Astrocyte of the cerebellum (primary cell): ENCODE data around the gene USP25.

ENCODE experiments used
- DNase-seq: peaks from one replicate; pipeline ENCODE4 v3.0.0-alpha.2; 2011; ENCODE audit warnings: low read depth
- H3K4me3 ChIP-seq: 2 replicates; pipeline ENCODE4 v1.5.1; 2011; ENCODE audit warnings: mild to moderate bottlenecking, low read depth, low read length, moderate library complexity
- CTCF ChIP-seq: IDR thresholded peaks from 2 replicates; pipeline ENCODE4 v1.5.1; 2012; ENCODE audit warnings: low read length, low read depth, moderate library complexity, mild to moderate bottlenecking; ENCODE audit errors: missing control alignments
- in situ Hi-C: cut with HindIII; loops from 2 replicates; pipeline ENCODE4 v1.10.0; 2017; ENCODE audit warnings: low sequenced_read_pairs

USP25 gene

GRCh38 chr21:15688016-15688415 is 41.8 kb upstream of the USP25 start:
- in situ Hi-C loops: no loop called here
- H3K4me3 ChIP-seq: no peak overlapping the region
- no peak for DNase-seq
- TF ChIP-seq CTCF: no peak

- H3K4me3 ChIP-seq: no peak overlapping the region
- TF ChIP-seq CTCF: no peak
- in situ Hi-C loops: no loop called here
- DNase-seq: no peak
Measured at GRCh38 chr21:15688809-15689208, 41.0 kb upstream of the USP25 start.

- no peak for TF ChIP-seq CTCF
- in situ Hi-C loops: no loop called here
- no peak for DNase-seq
- H3K4me3 ChIP-seq: no peak overlapping the region
Measured at GRCh38 chr21:15692711-15693110, 37.1 kb upstream of the USP25 start.

GRCh38 chr21:15695241-15695640 is 34.5 kb upstream of the USP25 start:
- in situ Hi-C loops: no loop called here
- H3K4me3 ChIP-seq: no peak overlapping the region
- DNase-seq: no peak
- no peak for TF ChIP-seq CTCF

DNA sequence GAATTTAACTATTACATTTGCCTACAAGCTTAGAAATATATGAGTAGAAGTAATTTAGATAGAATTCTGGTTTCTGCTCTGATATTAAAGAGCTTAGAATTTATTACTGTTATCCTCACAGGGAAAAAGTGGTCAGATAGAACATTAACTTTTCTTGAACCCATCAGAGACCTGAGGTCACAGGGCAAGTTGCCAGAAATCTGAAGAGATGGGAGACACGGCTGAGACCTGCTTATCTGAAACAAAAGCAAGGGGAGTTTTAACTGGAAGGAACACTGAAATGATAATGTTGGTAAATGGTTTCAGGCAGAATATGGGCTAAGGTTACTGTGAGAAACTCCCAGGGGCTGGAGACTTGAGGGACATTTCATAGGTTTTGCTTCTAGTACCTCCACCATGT is 28.0 kb upstream of the USP25 start:
- TF ChIP-seq CTCF: no peak

GRCh38 chr21:15703932-15704331 is 25.9 kb upstream of the USP25 start:
- H3K4me3 ChIP-seq: no peak overlapping the region
- DNase-seq: no peak
- in situ Hi-C loops: no loop called here
- TF ChIP-seq CTCF: no peak

More for the DNA sequence above, 28.0 kb upstream of the USP25 start:
- no peak for DNase-seq
- in situ Hi-C loops: no loop called here
- H3K4me3 ChIP-seq: no peak overlapping the region

GRCh38 chr21:15706696-15707095 is 23.1 kb upstream of the USP25 start:
- in situ Hi-C loops: no loop called here
- peak; percentile 97 for DNase-seq
- no peak overlapping the region for H3K4me3 ChIP-seq
- TF ChIP-seq CTCF: no peak
